WTC11 (cell line): ENCODE results near the gene FNDC7. TPM values are rescaled to one million over a fixed set of nuclear protein-coding genes. Genes with fewer than 3 reads are reported as not detected.
A peak's percentile ranks its signal among the peaks of the same experiment; 100 is the strongest.

Experiments used
- ATF1 ChIP-seq: sonication (generic); formaldehyde crosslinking; IDR thresholded peaks from 2 replicates; pipeline ENCODE4 v1.8.1; 2023; ENCODE audit warnings: mild to moderate bottlenecking, moderate library complexity, missing genetic modification reagents
- ATF6 ChIP-seq: sonication (generic); formaldehyde crosslinking; IDR thresholded peaks from 2 replicates; pipeline ENCODE4 v1.8.1; 2023; ENCODE audit warnings: mild to moderate bottlenecking, missing genetic modification reagents
- CREM ChIP-seq: sonication (generic); formaldehyde crosslinking; IDR thresholded peaks from 2 replicates; pipeline ENCODE4 v1.8.1; 2022; ENCODE audit warnings: mild to moderate bottlenecking, missing genetic modification reagents, moderate library complexity
- ERG ChIP-seq: fragments of 250-450 bp; sonication (Bioruptor Pico); IDR thresholded peaks from 2 replicates; pipeline ENCODE4 v1.8.0; 2021; ENCODE audit warnings: mild to moderate bottlenecking
- FOXP1 ChIP-seq: sonication (generic); formaldehyde crosslinking; IDR thresholded peaks from 2 replicates; pipeline ENCODE4 v1.8.0; 2022; ENCODE audit warnings: missing genetic modification reagents, mild to moderate bottlenecking, moderate library complexity, borderline replicate concordance
- GRHL2 ChIP-seq: fragments of 250-450 bp; sonication (Bioruptor Pico); IDR thresholded peaks from 2 replicates; pipeline ENCODE4 v1.8.0; 2022; ENCODE audit warnings: mild to moderate bottlenecking, moderate library complexity; ENCODE audit not compliant: insufficient replicate concordance, severe bottlenecking
- HMGA2 ChIP-seq: fragments of 250-450 bp; sonication (Bioruptor Pico); IDR thresholded peaks from 2 replicates; pipeline ENCODE4 v1.4.0; 2021; ENCODE audit warnings: mild to moderate bottlenecking, moderate library complexity
- JUN ChIP-seq: sonication (generic); formaldehyde crosslinking; IDR thresholded peaks from 2 replicates; pipeline ENCODE4 v1.8.0; 2023; ENCODE audit warnings: mild to moderate bottlenecking, missing genetic modification reagents
- MXD4 ChIP-seq: fragments of 250-450 bp; sonication (Bioruptor Pico); IDR thresholded peaks from 2 replicates; pipeline ENCODE4 v1.8.0; 2021; ENCODE audit warnings: mild to moderate bottlenecking, moderate library complexity, borderline replicate concordance
- MYBL2 ChIP-seq: sonication (generic); formaldehyde crosslinking; IDR thresholded peaks from 2 replicates; pipeline ENCODE4 v1.8.1; 2023; ENCODE audit warnings: mild to moderate bottlenecking, moderate library complexity, missing genetic modification reagents
- NFATC4 ChIP-seq: fragments of 250-450 bp; sonication (Bioruptor Pico); IDR thresholded peaks from 2 replicates; pipeline ENCODE4 v1.9.0; 2021; ENCODE audit warnings: mild to moderate bottlenecking
- NFE2L1 ChIP-seq: sonication (generic); formaldehyde crosslinking; IDR thresholded peaks from 2 replicates; pipeline ENCODE4 v1.8.1; 2023; ENCODE audit warnings: missing genetic modification reagents
- NFYB ChIP-seq: sonication (generic); formaldehyde crosslinking; conservative IDR thresholded peaks from 2 replicates; pipeline ENCODE4 v1.8.0; 2022; ENCODE audit warnings: low read depth, missing genetic modification reagents
- NR3C1 ChIP-seq: sonication (generic); formaldehyde crosslinking; conservative IDR thresholded peaks from 2 replicates; pipeline ENCODE4 v1.8.1; 2023; ENCODE audit warnings: low read depth, mild to moderate bottlenecking, missing genetic modification reagents
- RELA ChIP-seq: sonication (generic); formaldehyde crosslinking; IDR thresholded peaks from 2 replicates; pipeline ENCODE4 v1.8.1; 2022; ENCODE audit warnings: missing genetic modification reagents, mild to moderate bottlenecking, borderline replicate concordance
- RORB ChIP-seq: fragments of 250-450 bp; sonication (Bioruptor Pico); IDR thresholded peaks from 2 replicates; pipeline ENCODE4 v1.9.0; 2021; ENCODE audit warnings: mild to moderate bottlenecking
- TEAD1 ChIP-seq: sonication (generic); formaldehyde crosslinking; IDR thresholded peaks from 2 replicates; pipeline ENCODE4 v1.8.0; 2022; ENCODE audit warnings: mild to moderate bottlenecking, missing genetic modification reagents
- TP53 ChIP-seq: sonication (generic); formaldehyde crosslinking; IDR thresholded peaks from 2 replicates; pipeline ENCODE4 v1.8.1; 2023; ENCODE audit warnings: mild to moderate bottlenecking, missing genetic modification reagents
- USF2 ChIP-seq: sonication (generic); formaldehyde crosslinking; IDR thresholded peaks from 2 replicates; pipeline ENCODE4 v1.8.1; 2023; ENCODE audit warnings: mild to moderate bottlenecking, missing genetic modification reagents, moderate library complexity
- ZNF396 ChIP-seq: fragments of 250-450 bp; sonication (Bioruptor Pico); IDR thresholded peaks from 2 replicates; pipeline ENCODE4 v1.8.0; 2021; ENCODE audit warnings: mild to moderate bottlenecking, moderate library complexity, borderline replicate concordance
- ZNF416 ChIP-seq: fragments of 250-450 bp; sonication (Bioruptor Pico); IDR thresholded peaks from 2 replicates; pipeline ENCODE4 v1.9.0; 2021; ENCODE audit warnings: mild to moderate bottlenecking, inconsistent platforms
- ZNF671 ChIP-seq: fragments of 250-450 bp; sonication (Bioruptor Pico); IDR thresholded peaks from 2 replicates; pipeline ENCODE4 v1.8.0; 2021; ENCODE audit warnings: mild to moderate bottlenecking
- total RNA-seq: library from RNA; stranded (reverse); gene quantifications from 3 replicates; pipeline ENCODE4 v1.2.3, GENCODE V29; 2021
- TF ChIP-seq, protein P1 (sequence below): sonication (generic); formaldehyde crosslinking; IDR thresholded peaks from 2 replicates; pipeline ENCODE4 v1.8.1; 2023; ENCODE audit warnings: mild to moderate bottlenecking, missing genetic modification reagents, moderate library complexity
- TF ChIP-seq, protein P2 (sequence below): sonication (generic); formaldehyde crosslinking; conservative IDR thresholded peaks from 2 replicates; pipeline ENCODE4 v1.8.1; 2022; ENCODE audit warnings: mild to moderate bottlenecking, missing genetic modification reagents
- TF ChIP-seq, protein P3 (sequence below): sonication (generic); formaldehyde crosslinking; IDR thresholded peaks from 2 replicates; pipeline ENCODE4 v1.8.0; 2022; ENCODE audit warnings: mild to moderate bottlenecking, missing genetic modification reagents
- TF ChIP-seq, protein P4 (sequence below): sonication (generic); formaldehyde crosslinking; IDR thresholded peaks from 2 replicates; pipeline ENCODE4 v1.8.0; 2022; ENCODE audit warnings: mild to moderate bottlenecking, missing genetic modification reagents
- TF ChIP-seq, protein P5 (sequence below): sonication (generic); formaldehyde crosslinking; IDR thresholded peaks from 2 replicates; pipeline ENCODE4 v1.8.1; 2022; ENCODE audit warnings: mild to moderate bottlenecking, missing genetic modification reagents, moderate library complexity, borderline replicate concordance
- TF ChIP-seq, protein P6 (sequence below): sonication (generic); formaldehyde crosslinking; IDR thresholded peaks from 2 replicates; pipeline ENCODE4 v1.8.1; 2023; ENCODE audit warnings: mild to moderate bottlenecking, moderate library complexity, missing genetic modification reagents

Gene FNDC7
- total RNA-seq, 1 experiment from 2014 or later = 0.28 TPM

DNA sequence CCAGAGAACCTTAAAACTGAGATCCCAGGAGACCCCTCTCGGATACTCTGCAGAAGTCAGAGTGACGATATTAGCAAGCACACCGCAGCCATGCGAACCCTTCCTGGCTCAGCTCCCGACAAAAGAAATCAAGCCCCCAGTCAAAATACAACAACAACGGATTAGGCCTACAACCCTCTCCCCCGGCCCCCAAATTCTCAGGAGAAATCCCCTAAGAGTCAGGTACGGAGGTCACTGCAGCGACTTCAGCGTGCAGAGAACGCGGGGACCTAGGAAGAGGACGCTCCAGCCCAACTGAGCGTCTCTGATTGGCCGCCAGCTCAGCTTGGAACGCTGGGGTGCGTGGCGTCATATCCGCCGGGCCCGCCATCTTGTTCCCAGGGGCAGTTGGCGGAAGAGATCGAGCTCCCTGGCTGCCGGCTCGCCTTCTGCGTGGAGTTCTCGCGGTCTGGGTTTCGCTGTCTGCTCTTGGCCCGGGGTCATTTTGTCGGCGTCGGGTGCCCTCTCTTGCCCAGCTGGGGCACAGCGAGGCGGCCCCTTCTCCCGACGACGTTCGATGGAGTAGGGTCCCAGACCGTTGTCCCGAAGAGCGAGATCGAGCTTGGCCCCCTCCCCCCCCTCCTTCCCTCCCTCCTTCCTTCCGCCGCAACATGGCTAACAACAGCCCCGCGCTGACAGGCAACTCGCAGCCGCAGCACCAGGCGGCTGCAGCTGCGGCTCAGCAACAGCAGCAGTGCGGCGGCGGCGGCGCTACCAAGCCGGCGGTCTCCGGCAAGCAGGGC is 20.6 kb upstream of the FNDC7 start, which contains the start of gene PRPF38B (continued):
- TF ChIP-seq FOXP1 (CRISPR knock-in tag) (peak; percentile 49; the same call in 1 of the 2 replicates), NFATC4 (CRISPR knock-in tag) (no peak), MYBL2 (CRISPR knock-in tag) (no peak; the same call in 1 of the 2 replicates), ATF1 (CRISPR knock-in tag) (0 out of 2 replicates have a peak, but pooled peaks have one; percentile 26), NFE2L1 (CRISPR knock-in tag) (peak; percentile 63; the same call in 1 of the 2 replicates), ATF6 (CRISPR knock-in tag) (no peak), RELA (CRISPR knock-in tag) (no peak), GRHL2 (CRISPR knock-in tag) (no peak), JUN (CRISPR knock-in tag) (peak; percentile 76; the same call in 1 of the 2 replicates), ZNF396 (CRISPR knock-in tag) (no peak), NFYB (CRISPR knock-in tag) (peak; percentile 67), MXD4 (no peak), ERG (CRISPR knock-in tag) (no peak), RORB (CRISPR knock-in tag) (no peak), NR3C1 (CRISPR knock-in tag) (no peak), ZNF671 (CRISPR knock-in tag) (no peak), TEAD1 (CRISPR knock-in tag) (peak; percentile 85; the same call in 1 of the 2 replicates), ZNF416 (CRISPR knock-in tag) (no peak), CREM (CRISPR knock-in tag) (peak; percentile 96), TP53 (no peak; the same call in 1 of the 2 replicates), HMGA2 (CRISPR knock-in tag) (no peak), USF2 (CRISPR knock-in tag) (no peak)
- TF ChIP-seq, protein P1, sequence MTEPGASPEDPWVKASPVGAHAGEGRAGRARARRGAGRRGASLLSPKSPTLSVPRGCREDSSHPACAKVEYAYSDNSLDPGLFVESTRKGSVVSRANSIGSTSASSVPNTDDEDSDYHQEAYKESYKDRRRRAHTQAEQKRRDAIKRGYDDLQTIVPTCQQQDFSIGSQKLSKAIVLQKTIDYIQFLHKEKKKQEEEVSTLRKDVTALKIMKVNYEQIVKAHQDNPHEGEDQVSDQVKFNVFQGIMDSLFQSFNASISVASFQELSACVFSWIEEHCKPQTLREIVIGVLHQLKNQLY (CRISPR knock-in tag) = no peak
- TF ChIP-seq, protein P2, sequence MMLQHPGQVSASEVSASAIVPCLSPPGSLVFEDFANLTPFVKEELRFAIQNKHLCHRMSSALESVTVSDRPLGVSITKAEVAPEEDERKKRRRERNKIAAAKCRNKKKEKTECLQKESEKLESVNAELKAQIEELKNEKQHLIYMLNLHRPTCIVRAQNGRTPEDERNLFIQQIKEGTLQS (CRISPR knock-in tag) = no peak
- TF ChIP-seq, protein P3, sequence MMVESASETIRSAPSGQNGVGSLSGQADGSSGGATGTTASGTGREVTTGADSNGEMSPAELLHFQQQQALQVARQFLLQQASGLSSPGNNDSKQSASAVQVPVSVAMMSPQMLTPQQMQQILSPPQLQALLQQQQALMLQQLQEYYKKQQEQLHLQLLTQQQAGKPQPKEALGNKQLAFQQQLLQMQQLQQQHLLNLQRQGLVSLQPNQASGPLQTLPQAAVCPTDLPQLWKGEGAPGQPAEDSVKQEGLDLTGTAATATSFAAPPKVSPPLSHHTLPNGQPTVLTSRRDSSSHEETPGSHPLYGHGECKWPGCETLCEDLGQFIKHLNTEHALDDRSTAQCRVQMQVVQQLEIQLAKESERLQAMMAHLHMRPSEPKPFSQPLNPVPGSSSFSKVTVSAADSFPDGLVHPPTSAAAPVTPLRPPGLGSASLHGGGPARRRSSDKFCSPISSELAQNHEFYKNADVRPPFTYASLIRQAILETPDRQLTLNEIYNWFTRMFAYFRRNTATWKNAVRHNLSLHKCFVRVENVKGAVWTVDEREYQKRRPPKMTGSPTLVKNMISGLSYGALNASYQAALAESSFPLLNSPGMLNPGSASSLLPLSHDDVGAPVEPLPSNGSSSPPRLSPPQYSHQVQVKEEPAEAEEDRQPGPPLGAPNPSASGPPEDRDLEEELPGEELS (CRISPR knock-in tag) = peak; percentile 75
- TF ChIP-seq, protein P4, sequence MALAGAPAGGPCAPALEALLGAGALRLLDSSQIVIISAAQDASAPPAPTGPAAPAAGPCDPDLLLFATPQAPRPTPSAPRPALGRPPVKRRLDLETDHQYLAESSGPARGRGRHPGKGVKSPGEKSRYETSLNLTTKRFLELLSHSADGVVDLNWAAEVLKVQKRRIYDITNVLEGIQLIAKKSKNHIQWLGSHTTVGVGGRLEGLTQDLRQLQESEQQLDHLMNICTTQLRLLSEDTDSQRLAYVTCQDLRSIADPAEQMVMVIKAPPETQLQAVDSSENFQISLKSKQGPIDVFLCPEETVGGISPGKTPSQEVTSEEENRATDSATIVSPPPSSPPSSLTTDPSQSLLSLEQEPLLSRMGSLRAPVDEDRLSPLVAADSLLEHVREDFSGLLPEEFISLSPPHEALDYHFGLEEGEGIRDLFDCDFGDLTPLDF (CRISPR knock-in tag) = no peak
- TF ChIP-seq, protein P5, sequence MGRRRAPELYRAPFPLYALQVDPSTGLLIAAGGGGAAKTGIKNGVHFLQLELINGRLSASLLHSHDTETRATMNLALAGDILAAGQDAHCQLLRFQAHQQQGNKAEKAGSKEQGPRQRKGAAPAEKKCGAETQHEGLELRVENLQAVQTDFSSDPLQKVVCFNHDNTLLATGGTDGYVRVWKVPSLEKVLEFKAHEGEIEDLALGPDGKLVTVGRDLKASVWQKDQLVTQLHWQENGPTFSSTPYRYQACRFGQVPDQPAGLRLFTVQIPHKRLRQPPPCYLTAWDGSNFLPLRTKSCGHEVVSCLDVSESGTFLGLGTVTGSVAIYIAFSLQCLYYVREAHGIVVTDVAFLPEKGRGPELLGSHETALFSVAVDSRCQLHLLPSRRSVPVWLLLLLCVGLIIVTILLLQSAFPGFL (CRISPR knock-in tag) = no peak
- TF ChIP-seq, protein P6, sequence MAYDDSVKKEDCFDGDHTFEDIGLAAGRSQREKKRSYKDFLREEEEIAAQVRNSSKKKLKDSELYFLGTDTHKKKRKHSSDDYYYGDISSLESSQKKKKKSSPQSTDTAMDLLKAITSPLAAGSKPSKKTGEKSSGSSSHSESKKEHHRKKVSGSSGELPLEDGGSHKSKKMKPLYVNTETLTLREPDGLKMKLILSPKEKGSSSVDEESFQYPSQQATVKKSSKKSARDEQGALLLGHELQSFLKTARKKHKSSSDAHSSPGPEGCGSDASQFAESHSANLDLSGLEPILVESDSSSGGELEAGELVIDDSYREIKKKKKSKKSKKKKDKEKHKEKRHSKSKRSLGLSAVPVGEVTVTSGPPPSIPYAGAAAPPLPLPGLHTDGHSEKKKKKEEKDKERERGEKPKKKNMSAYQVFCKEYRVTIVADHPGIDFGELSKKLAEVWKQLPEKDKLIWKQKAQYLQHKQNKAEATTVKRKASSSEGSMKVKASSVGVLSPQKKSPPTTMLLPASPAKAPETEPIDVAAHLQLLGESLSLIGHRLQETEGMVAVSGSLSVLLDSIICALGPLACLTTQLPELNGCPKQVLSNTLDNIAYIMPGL (CRISPR knock-in tag) = peak; percentile 71
